Left ventricle myocardium inferior (tissue), 1 donor: Measurements from ENCODE around the gene ALOX5. TPM values are rescaled to one million over a fixed set of nuclear protein-coding genes. Genes with fewer than 3 reads are reported as not detected.

Experiments
- DNase-seq: peaks from one replicate; pipeline ENCODE4 v3.0.0-alpha.2; 2020
- H3K27ac ChIP-seq: fragments of 200-600 bp; replicated peaks from 2 replicates; pipeline ENCODE4 v1.8.0; 2021
- H3K27me3 ChIP-seq: fragments of 200-600 bp; 2 replicates; pipeline ENCODE4 v1.8.0; 2021; ENCODE audit warnings: low read depth
- H3K36me3 ChIP-seq: fragments of 200-600 bp; 2 replicates; pipeline ENCODE4 v1.8.0; 2021
- H3K4me1 ChIP-seq: fragments of 200-600 bp; 2 replicates; pipeline ENCODE4 v1.8.0; 2021
- H3K4me3 ChIP-seq: fragments of 200-600 bp; 2 replicates; pipeline ENCODE4 v1.8.0; 2021; ENCODE audit warnings: mild to moderate bottlenecking, moderate library complexity
- H3K9me3 ChIP-seq: fragments of 200-600 bp; replicated peaks from 2 replicates; pipeline ENCODE4 v1.8.0; 2021
- intact Hi-C: fragments of 100-400 bp; cut with micrococcal nuclease; formaldehyde crosslinking; loops from one replicate; pipeline ENCODE4 v1.11.0; 2022
- total RNA-seq: library from RNA; stranded (reverse); fragmentation: NEBNext Ultra II Directional; extraction: Animal tissue kit (Norgen Biotek cat#: 25700); gene quantifications from one replicate; pipeline ENCODE4 v1.2.1, GENCODE V29; 2021
- TF ChIP-seq, protein P1 (sequence below): fragments of 200-600 bp; IDR thresholded peaks from 2 replicates; pipeline ENCODE4 v1.8.0; 2021; ENCODE audit warnings: antibody characterized with exemption, mild to moderate bottlenecking, borderline replicate concordance
- donor health status: DM: no; HTN: yes; CAD: no; lungs with severe emphysema.

The ALOX5 gene
- total RNA-seq, 1 donor from 2014 or later, result 3.2 TPM

GRCh38 chr10:45456233-45456632, 82.2 kb downstream of the ALOX5 start:
- Histone ChIP-seq H3K4me3 (no peak overlapping the region), H3K4me1 (peaks cover 44% of the 10 kb centered on the region), H3K27me3 (no peaks in the 10 kb centered on the region), H3K36me3 (peaks cover 40% of the 10 kb centered on the region), H3K27ac (no peak overlapping the region), H3K9me3 (no peaks in the 10 kb centered on the region)
- no peak for DNase-seq
- TF ChIP-seq, protein P1, sequence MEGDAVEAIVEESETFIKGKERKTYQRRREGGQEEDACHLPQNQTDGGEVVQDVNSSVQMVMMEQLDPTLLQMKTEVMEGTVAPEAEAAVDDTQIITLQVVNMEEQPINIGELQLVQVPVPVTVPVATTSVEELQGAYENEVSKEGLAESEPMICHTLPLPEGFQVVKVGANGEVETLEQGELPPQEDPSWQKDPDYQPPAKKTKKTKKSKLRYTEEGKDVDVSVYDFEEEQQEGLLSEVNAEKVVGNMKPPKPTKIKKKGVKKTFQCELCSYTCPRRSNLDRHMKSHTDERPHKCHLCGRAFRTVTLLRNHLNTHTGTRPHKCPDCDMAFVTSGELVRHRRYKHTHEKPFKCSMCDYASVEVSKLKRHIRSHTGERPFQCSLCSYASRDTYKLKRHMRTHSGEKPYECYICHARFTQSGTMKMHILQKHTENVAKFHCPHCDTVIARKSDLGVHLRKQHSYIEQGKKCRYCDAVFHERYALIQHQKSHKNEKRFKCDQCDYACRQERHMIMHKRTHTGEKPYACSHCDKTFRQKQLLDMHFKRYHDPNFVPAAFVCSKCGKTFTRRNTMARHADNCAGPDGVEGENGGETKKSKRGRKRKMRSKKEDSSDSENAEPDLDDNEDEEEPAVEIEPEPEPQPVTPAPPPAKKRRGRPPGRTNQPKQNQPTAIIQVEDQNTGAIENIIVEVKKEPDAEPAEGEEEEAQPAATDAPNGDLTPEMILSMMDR, result no peak
- intact Hi-C loops, result no loop called here

GRCh38 chr10:45456822-45457221, 82.8 kb downstream of the ALOX5 start:
- Histone ChIP-seq H3K27me3 (no peaks in the 10 kb centered on the region), H3K27ac (no peak overlapping the region), H3K4me1 (peaks cover 44% of the 10 kb centered on the region), H3K9me3 (no peaks in the 10 kb centered on the region), H3K36me3 (peaks cover 42% of the 10 kb centered on the region), H3K4me3 (no peak overlapping the region)
- DNase-seq, result no peak
- intact Hi-C loops, result no loop called here
- TF ChIP-seq, protein P1, result no peak

DNA sequence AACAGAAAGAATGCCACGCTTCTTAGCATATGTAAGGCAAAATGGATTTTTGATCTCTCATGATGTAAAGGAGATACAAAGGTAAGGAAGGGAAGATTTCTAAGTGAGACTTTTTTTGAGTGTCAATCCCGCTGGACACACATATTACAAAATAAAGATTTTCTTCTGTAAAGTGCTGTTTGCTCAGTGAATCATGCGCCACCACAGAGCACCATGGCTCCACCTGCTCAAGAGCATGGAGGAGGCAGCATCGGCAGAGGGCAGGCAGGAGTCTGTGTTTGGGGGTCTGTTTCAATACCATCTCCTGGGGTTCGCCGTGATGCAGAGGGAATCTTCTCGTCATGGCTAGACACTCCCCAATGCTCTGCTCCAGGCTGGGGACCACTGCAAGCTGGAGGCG, 83.5 kb downstream of the ALOX5 start:
- H3K9me3 ChIP-seq, result no peaks in the 10 kb centered on the region
- TF ChIP-seq, protein P1, result no peak
- no peak overlapping the region for H3K27ac ChIP-seq
- no peaks in the 10 kb centered on the region for H3K27me3 ChIP-seq
- intact Hi-C loops, result no loop called here
- DNase-seq, result no peak
- no peak overlapping the region for H3K4me3 ChIP-seq
- peaks cover 42% of the 10 kb centered on the region for H3K36me3 ChIP-seq
- H3K4me1 ChIP-seq, result peaks cover 38% of the 10 kb centered on the region

- intact Hi-C loops, result no loop called here
- Histone ChIP-seq H3K27me3 (no peaks in the 10 kb centered on the region), H3K36me3 (peaks cover 51% of the 10 kb centered on the region), H3K4me3 (no peak overlapping the region), H3K9me3 (no peaks in the 10 kb centered on the region), H3K4me1 (peaks cover 34% of the 10 kb centered on the region), H3K27ac (no peak overlapping the region)
- TF ChIP-seq, protein P1, result no peak
- DNase-seq, result no peak
Observed at GRCh38 chr10:45460235-45460878, 86.3 kb downstream of the ALOX5 start.

GRCh38 chr10:45461034-45461433, 87.0 kb downstream of the ALOX5 start:
- intact Hi-C loops, result no loop called here
- DNase-seq, result no peak
- Histone ChIP-seq H3K4me1 (peaks cover 35% of the 10 kb centered on the region), H3K27me3 (no peaks in the 10 kb centered on the region), H3K36me3 (peaks cover 51% of the 10 kb centered on the region), H3K4me3 (no peak overlapping the region), H3K27ac (no peak overlapping the region), H3K9me3 (no peaks in the 10 kb centered on the region)
- TF ChIP-seq, protein P1, result no peak
